Measurements from ENCODE around the gene PAQR4. TPM values are rescaled to one million over a fixed set of nuclear protein-coding genes. Genes with fewer than 3 reads are reported as not detected.

Gene PAQR4
- total and polyA plus RNA-seq, 2 of the 13 experiments (the other 11 are each of a cell fraction or from before 2014, with no cell fraction given), result 15.9 to 24.8 TPM

DNA sequence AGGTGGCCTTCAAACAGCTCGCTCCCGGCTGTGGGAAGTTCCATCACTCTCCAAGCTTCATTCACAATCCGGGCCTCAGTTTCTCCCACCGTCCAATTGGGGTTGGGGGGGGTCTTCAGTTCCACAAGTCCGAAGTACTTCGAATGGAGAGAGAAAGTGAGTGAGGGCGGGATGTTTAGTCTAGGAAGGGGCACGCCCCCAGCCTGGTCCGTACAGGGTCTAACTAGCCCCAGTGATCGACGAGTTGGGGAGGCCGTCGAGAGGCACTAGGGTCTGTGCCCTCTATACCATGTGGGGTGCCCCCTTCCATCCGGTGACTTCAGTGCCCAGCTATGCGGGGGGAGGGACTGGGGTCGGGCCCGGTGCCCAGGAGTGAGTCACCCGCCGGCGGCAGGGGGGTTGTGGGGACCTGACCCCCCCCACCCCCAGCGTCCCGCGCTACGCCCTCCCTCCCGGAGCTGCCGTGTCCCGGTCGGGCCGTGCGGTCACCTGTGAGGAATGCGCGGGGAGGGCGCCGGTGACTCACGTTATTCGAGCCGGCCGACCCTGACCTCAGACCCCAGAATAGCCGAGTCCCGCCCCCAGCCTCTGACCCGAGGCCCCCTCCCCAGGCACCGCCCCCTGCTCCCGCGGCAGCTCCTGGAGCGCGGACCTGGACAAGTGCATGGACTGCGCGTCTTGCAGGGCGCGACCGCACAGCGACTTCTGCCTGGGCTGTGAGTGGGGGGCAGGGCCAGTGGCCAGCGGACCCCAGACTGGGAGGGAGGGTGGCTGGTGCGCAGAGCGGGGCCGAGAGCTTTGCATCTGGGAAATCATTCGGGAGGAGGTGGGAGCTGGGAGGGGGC, 51.7 kb downstream of the PAQR4 start (continued):
- TF ChIP-seq ZSCAN5A (CRISPR knock-in tag; IDR thresholded peaks at IDR 0.05; ENCODE audit: borderline replicate concordance) (peak; percentile 75), SP5 (CRISPR knock-in tag; IDR thresholded peaks at IDR 0.05; ENCODE audit: borderline replicate concordance, low read depth) (peak; percentile 92), NR3C1 (CRISPR knock-in tag; IDR thresholded peaks at IDR 0.05) (no peak), ZNF792 (CRISPR knock-in tag; IDR thresholded peaks at IDR 0.05) (peak; percentile 18; the same call in 1 of the 2 replicates), ZNF784 (CRISPR knock-in tag; IDR thresholded peaks at IDR 0.05; ENCODE audit: borderline replicate concordance) (peak; percentile 85), KLF16 (CRISPR knock-in tag; IDR thresholded peaks at IDR 0.05) (peak in 1 of 2 experiments; percentile 83; a peak in 2 of 4 replicates), GTF2F1 (IDR thresholded peaks at IDR 0.05; ENCODE audit: low read length) (no peak), ZNF329 (CRISPR knock-in tag; IDR thresholded peaks at IDR 0.05; ENCODE audit: low read depth) (no peak), MED13 (CRISPR knock-in tag; IDR thresholded peaks at IDR 0.05) (peak; percentile 89; the same call in 1 of the 2 replicates), MLXIP (CRISPR knock-in tag; IDR thresholded peaks at IDR 0.05; ENCODE audit: borderline replicate concordance) (no peak), POLR2G (IDR thresholded peaks at IDR 0.05; ENCODE audit: low read depth, low read length) (peak; percentile 76), RXRA (CRISPR knock-in tag; IDR thresholded peaks at IDR 0.05) (peak; percentile 72)
- TF ChIP-seq, protein P1, sequence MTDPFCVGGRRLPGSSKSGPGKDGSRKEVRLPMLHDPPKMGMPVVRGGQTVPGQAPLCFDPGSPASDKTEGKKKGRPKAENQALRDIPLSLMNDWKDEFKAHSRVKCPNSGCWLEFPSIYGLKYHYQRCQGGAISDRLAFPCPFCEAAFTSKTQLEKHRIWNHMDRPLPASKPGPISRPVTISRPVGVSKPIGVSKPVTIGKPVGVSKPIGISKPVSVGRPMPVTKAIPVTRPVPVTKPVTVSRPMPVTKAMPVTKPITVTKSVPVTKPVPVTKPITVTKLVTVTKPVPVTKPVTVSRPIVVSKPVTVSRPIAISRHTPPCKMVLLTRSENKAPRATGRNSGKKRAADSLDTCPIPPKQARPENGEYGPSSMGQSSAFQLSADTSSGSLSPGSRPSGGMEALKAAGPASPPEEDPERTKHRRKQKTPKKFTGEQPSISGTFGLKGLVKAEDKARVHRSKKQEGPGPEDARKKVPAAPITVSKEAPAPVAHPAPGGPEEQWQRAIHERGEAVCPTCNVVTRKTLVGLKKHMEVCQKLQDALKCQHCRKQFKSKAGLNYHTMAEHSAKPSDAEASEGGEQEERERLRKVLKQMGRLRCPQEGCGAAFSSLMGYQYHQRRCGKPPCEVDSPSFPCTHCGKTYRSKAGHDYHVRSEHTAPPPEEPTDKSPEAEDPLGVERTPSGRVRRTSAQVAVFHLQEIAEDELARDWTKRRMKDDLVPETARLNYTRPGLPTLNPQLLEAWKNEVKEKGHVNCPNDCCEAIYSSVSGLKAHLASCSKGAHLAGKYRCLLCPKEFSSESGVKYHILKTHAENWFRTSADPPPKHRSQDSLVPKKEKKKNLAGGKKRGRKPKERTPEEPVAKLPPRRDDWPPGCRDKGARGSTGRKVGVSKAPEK (CRISPR knock-in tag; IDR thresholded peaks at IDR 0.05; ENCODE audit: borderline replicate concordance), result 0 out of 2 replicates have a peak, but pooled peaks have one; percentile 57
- TF ChIP-seq, protein P2, sequence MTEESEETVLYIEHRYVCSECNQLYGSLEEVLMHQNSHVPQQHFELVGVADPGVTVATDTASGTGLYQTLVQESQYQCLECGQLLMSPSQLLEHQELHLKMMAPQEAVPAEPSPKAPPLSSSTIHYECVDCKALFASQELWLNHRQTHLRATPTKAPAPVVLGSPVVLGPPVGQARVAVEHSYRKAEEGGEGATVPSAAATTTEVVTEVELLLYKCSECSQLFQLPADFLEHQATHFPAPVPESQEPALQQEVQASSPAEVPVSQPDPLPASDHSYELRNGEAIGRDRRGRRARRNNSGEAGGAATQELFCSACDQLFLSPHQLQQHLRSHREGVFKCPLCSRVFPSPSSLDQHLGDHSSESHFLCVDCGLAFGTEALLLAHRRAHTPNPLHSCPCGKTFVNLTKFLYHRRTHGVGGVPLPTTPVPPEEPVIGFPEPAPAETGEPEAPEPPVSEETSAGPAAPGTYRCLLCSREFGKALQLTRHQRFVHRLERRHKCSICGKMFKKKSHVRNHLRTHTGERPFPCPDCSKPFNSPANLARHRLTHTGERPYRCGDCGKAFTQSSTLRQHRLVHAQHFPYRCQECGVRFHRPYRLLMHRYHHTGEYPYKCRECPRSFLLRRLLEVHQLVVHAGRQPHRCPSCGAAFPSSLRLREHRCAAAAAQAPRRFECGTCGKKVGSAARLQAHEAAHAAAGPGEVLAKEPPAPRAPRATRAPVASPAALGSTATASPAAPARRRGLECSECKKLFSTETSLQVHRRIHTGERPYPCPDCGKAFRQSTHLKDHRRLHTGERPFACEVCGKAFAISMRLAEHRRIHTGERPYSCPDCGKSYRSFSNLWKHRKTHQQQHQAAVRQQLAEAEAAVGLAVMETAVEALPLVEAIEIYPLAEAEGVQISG (CRISPR knock-in tag; IDR thresholded peaks at IDR 0.05), result peak; percentile 75
